WTC11 (cell line): ENCODE data around the gene SMIM3. TPM values are rescaled to one million over a fixed set of nuclear protein-coding genes. Genes with fewer than 3 reads are reported as not detected.
"Not testable (repeated sequence)": the region's sequence is repeated elsewhere in the genome, so short reads cannot be mapped to it uniquely, and the experiment has no call there.

Experiments used
- ATAC-seq: fragments of 200-7000 bp; cut with Tn5 transposase; 2 replicates; pipeline ENCODE4 v1.10.0; 2021; ENCODE audit warnings: mild to moderate bottlenecking, moderate library complexity
- CTCF ChIA-PET: fragments of 300-600 bp; sonication (Branson Sonifier 250); formaldehyde crosslinking; loops from one replicate; lab custom pipeline; 2021; ENCODE audit warnings: antibody characterized with exemption; lab: Charles Lee
- POLR2A ChIA-PET: fragments of 350-600 bp; sonication (Branson Sonifier 250); formaldehyde crosslinking; loops from one replicate; lab custom pipeline; 2021; ENCODE audit warnings: antibody characterized with exemption; lab: Charles Lee
- DNase-seq: peaks from one replicate; pipeline ENCODE4 v3.0.0; 2021; ENCODE audit warnings: low spot score
- H3K27ac Mint-ChIP-seq: 2 replicates; pipeline ENCODE4 v1.8.0; 2021; ENCODE audit warnings: mixed read lengths
- H3K27me3 Mint-ChIP-seq: 2 replicates; pipeline ENCODE4 v1.8.0; 2021; ENCODE audit warnings: low read depth, mild to moderate bottlenecking, moderate library complexity, mixed read lengths
- H3K36me3 Mint-ChIP-seq: 2 replicates; pipeline ENCODE4 v1.8.0; 2021; ENCODE audit warnings: mixed read lengths
- H3K4me1 Mint-ChIP-seq: 2 replicates; pipeline ENCODE4 v1.8.0; 2022; ENCODE audit warnings: mixed read lengths
- H3K4me3 Mint-ChIP-seq: 2 replicates; pipeline ENCODE4 v1.8.0; 2021; ENCODE audit warnings: mild to moderate bottlenecking, moderate library complexity, mixed read lengths
- H3K9me3 Mint-ChIP-seq: 2 replicates; pipeline ENCODE4 v1.8.0; 2021; ENCODE audit warnings: mixed read lengths
- ATF3 ChIP-seq: sonication (generic); formaldehyde crosslinking; conservative IDR thresholded peaks from 2 replicates; pipeline ENCODE4 v1.8.1; 2022; ENCODE audit warnings: mild to moderate bottlenecking, missing genetic modification reagents
- ATF6 ChIP-seq: sonication (generic); formaldehyde crosslinking; IDR thresholded peaks from 2 replicates; pipeline ENCODE4 v1.8.1; 2023; ENCODE audit warnings: mild to moderate bottlenecking, missing genetic modification reagents
- ELF4 ChIP-seq: sonication (generic); formaldehyde crosslinking; IDR thresholded peaks from 2 replicates; pipeline ENCODE4 v1.8.1; 2022; ENCODE audit warnings: low read depth, mild to moderate bottlenecking, moderate library complexity, missing genetic modification reagents
- FOXK1 ChIP-seq: sonication (generic); formaldehyde crosslinking; IDR thresholded peaks from 2 replicates; pipeline ENCODE4 v1.8.0; 2022; ENCODE audit warnings: mild to moderate bottlenecking, moderate library complexity, missing genetic modification reagents
- GRHL2 ChIP-seq: fragments of 250-450 bp; sonication (Bioruptor Pico); IDR thresholded peaks from 2 replicates; pipeline ENCODE4 v1.8.0; 2022; ENCODE audit warnings: mild to moderate bottlenecking, moderate library complexity; ENCODE audit not compliant: insufficient replicate concordance, severe bottlenecking
- JUN ChIP-seq: sonication (generic); formaldehyde crosslinking; IDR thresholded peaks from 2 replicates; pipeline ENCODE4 v1.8.0; 2023; ENCODE audit warnings: mild to moderate bottlenecking, missing genetic modification reagents
- MXD4 ChIP-seq: fragments of 250-450 bp; sonication (Bioruptor Pico); IDR thresholded peaks from 2 replicates; pipeline ENCODE4 v1.8.0; 2021; ENCODE audit warnings: mild to moderate bottlenecking, moderate library complexity, borderline replicate concordance
- TEAD4 ChIP-seq: sonication (generic); formaldehyde crosslinking; IDR thresholded peaks from 2 replicates; pipeline ENCODE4 v1.8.0; 2022; ENCODE audit warnings: mild to moderate bottlenecking, missing genetic modification reagents
- TP53 ChIP-seq: sonication (generic); formaldehyde crosslinking; IDR thresholded peaks from 2 replicates; pipeline ENCODE4 v1.8.1; 2023; ENCODE audit warnings: mild to moderate bottlenecking, missing genetic modification reagents
- ZNF232 ChIP-seq: sonication (generic); formaldehyde crosslinking; IDR thresholded peaks from 2 replicates; pipeline ENCODE4 v1.8.0; 2022; ENCODE audit warnings: mild to moderate bottlenecking, missing genetic modification reagents
- total RNA-seq: library from RNA; stranded (reverse); gene quantifications from 3 replicates; pipeline ENCODE4 v1.2.3, GENCODE V29; 2021
- TF ChIP-seq, protein P1 (sequence below): sonication (generic); formaldehyde crosslinking; IDR thresholded peaks from 2 replicates; pipeline ENCODE4 v1.8.1; 2023; ENCODE audit warnings: mild to moderate bottlenecking, missing genetic modification reagents, borderline replicate concordance
- TF ChIP-seq, protein P2 (sequence below): sonication (generic); formaldehyde crosslinking; IDR thresholded peaks from 2 replicates; pipeline ENCODE4 v1.8.0; 2023; ENCODE audit warnings: mild to moderate bottlenecking, missing genetic modification reagents
- TF ChIP-seq, protein P3 (sequence below): sonication (generic); formaldehyde crosslinking; IDR thresholded peaks from 2 replicates; pipeline ENCODE4 v1.8.0; 2022; ENCODE audit warnings: missing genetic modification reagents

The SMIM3 gene
- total RNA-seq, 1 experiment from 2014 or later: 14.1 TPM

DNA sequence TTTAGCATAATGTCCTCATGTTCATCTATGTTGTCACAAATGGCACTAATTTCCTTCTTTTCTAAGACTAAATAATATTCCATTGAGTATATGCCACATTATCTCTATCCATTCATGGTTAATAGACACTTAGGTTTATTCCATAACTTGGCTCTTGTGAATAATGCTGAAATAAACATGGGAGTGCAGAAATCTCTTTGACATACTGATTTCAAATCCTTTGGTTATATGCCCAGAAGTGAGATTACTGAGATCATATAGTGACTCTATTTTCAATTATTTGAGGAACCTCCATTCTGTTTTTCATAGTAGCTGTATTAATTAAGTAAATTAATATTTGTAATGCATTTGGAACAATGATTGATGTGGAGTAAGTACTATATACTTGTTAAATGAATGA is 13.0 kb downstream of the SMIM3 start (continued):
- no peak for TF ChIP-seq TEAD4

DNA sequence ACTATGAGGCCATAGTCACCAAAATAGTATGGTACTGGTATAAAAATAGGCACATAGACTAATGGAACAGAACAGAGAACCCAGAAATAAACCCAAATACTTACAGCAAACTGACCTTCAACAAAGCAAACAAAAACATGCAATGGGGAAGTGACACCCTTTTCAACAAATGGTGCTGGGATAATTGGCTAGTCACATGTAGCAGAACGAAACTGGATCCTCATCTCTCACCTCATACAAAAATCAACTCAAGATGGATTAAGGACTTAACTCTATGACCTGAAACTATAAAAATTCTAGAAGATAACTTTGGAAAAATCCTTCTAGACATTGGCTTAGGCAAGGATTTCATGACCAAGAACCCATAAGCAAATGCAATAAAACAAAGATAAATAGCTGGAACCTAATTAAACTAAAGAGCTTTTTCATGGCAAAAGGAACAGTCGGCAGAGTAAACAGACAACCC is 14.9 kb downstream of the SMIM3 start:
- H3K36me3 Mint-ChIP-seq, ATAC-seq, DNase-seq, CTCF ChIA-PET, H3K27me3 Mint-ChIP-seq, POLR2A ChIA-PET, H3K27ac Mint-ChIP-seq, H3K4me3 Mint-ChIP-seq, H3K9me3 Mint-ChIP-seq: not testable (repeated sequence)
- H3K4me1 Mint-ChIP-seq: peaks cover 20% of the 10 kb centered on the region

GRCh38 chr5:150794927-150795326 is 16.4 kb downstream of the SMIM3 start:
- DNase-seq (no peak), ATAC-seq (no peak)
- no peak for TF ChIP-seq JUN (CRISPR knock-in tag)
- TF ChIP-seq, protein P1, sequence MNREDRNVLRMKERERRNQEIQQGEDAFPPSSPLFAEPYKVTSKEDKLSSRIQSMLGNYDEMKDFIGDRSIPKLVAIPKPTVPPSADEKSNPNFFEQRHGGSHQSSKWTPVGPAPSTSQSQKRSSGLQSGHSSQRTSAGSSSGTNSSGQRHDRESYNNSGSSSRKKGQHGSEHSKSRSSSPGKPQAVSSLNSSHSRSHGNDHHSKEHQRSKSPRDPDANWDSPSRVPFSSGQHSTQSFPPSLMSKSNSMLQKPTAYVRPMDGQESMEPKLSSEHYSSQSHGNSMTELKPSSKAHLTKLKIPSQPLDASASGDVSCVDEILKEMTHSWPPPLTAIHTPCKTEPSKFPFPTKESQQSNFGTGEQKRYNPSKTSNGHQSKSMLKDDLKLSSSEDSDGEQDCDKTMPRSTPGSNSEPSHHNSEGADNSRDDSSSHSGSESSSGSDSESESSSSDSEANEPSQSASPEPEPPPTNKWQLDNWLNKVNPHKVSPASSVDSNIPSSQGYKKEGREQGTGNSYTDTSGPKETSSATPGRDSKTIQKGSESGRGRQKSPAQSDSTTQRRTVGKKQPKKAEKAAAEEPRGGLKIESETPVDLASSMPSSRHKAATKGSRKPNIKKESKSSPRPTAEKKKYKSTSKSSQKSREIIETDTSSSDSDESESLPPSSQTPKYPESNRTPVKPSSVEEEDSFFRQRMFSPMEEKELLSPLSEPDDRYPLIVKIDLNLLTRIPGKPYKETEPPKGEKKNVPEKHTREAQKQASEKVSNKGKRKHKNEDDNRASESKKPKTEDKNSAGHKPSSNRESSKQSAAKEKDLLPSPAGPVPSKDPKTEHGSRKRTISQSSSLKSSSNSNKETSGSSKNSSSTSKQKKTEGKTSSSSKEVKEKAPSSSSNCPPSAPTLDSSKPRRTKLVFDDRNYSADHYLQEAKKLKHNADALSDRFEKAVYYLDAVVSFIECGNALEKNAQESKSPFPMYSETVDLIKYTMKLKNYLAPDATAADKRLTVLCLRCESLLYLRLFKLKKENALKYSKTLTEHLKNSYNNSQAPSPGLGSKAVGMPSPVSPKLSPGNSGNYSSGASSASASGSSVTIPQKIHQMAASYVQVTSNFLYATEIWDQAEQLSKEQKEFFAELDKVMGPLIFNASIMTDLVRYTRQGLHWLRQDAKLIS (CRISPR knock-in tag): no peak
- peaks cover 8% of the 10 kb centered on the region for H3K4me1 Mint-ChIP-seq
- H3K9me3 Mint-ChIP-seq: peaks cover 8% of the 10 kb centered on the region; the same call in 1 of the 2 replicates
- H3K4me3 Mint-ChIP-seq: no peak overlapping the region
- H3K36me3 Mint-ChIP-seq: no peaks in the 10 kb centered on the region
- H3K27me3 Mint-ChIP-seq: no peaks in the 10 kb centered on the region
- H3K27ac Mint-ChIP-seq: no peak overlapping the region
- ChIA-PET POLR2A (no interaction called here), CTCF (no interaction called here)

DNA sequence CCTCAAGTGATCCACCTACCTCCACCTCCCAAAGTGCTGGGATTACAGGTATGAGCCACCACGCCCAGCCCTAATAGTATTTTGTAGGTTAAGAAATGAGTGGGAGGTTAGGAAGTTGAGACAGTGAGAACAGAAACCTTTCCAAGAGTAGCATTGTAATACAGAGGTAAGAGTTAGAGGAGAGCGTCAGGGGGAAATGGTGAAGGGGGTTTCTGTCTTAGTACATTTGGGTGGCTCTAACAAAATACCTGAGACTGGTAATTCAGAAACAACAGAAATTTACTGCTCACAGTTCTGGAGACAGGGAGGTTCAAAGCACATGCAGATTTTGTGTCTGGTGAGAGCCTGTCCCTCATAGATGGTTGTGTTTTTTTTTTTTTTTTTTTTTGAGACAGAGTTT is 18.8 kb downstream of the SMIM3 start:
- ChIA-PET POLR2A (no interaction called here), CTCF (no interaction called here)
- no peaks in the 10 kb centered on the region for H3K27me3 Mint-ChIP-seq
- ATAC-seq (no peak), DNase-seq (no peak)
- peaks cover 8% of the 10 kb centered on the region; the same call in 1 of the 2 replicates for H3K9me3 Mint-ChIP-seq
- H3K27ac Mint-ChIP-seq: no peak overlapping the region
- H3K4me3 Mint-ChIP-seq: no peak overlapping the region
- no peaks in the 10 kb centered on the region for H3K36me3 Mint-ChIP-seq
- no peaks in the 10 kb centered on the region for H3K4me1 Mint-ChIP-seq
- TF ChIP-seq ZNF232 (CRISPR knock-in tag): no peak
- no peak for TF ChIP-seq FOXK1 (CRISPR knock-in tag)
- TF ChIP-seq TP53 (CRISPR knock-in tag): no peak
- TF ChIP-seq, protein P2, sequence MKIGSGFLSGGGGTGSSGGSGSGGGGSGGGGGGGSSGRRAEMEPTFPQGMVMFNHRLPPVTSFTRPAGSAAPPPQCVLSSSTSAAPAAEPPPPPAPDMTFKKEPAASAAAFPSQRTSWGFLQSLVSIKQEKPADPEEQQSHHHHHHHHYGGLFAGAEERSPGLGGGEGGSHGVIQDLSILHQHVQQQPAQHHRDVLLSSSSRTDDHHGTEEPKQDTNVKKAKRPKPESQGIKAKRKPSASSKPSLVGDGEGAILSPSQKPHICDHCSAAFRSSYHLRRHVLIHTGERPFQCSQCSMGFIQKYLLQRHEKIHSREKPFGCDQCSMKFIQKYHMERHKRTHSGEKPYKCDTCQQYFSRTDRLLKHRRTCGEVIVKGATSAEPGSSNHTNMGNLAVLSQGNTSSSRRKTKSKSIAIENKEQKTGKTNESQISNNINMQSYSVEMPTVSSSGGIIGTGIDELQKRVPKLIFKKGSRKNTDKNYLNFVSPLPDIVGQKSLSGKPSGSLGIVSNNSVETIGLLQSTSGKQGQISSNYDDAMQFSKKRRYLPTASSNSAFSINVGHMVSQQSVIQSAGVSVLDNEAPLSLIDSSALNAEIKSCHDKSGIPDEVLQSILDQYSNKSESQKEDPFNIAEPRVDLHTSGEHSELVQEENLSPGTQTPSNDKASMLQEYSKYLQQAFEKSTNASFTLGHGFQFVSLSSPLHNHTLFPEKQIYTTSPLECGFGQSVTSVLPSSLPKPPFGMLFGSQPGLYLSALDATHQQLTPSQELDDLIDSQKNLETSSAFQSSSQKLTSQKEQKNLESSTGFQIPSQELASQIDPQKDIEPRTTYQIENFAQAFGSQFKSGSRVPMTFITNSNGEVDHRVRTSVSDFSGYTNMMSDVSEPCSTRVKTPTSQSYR (CRISPR knock-in tag): no peak
- no peak for TF ChIP-seq ATF6 (CRISPR knock-in tag)
- no peak for TF ChIP-seq MXD4 (CRISPR knock-in tag)
- TF ChIP-seq ELF4 (CRISPR knock-in tag): no peak
- no peak for TF ChIP-seq GRHL2 (CRISPR knock-in tag)
- TF ChIP-seq, protein P3, sequence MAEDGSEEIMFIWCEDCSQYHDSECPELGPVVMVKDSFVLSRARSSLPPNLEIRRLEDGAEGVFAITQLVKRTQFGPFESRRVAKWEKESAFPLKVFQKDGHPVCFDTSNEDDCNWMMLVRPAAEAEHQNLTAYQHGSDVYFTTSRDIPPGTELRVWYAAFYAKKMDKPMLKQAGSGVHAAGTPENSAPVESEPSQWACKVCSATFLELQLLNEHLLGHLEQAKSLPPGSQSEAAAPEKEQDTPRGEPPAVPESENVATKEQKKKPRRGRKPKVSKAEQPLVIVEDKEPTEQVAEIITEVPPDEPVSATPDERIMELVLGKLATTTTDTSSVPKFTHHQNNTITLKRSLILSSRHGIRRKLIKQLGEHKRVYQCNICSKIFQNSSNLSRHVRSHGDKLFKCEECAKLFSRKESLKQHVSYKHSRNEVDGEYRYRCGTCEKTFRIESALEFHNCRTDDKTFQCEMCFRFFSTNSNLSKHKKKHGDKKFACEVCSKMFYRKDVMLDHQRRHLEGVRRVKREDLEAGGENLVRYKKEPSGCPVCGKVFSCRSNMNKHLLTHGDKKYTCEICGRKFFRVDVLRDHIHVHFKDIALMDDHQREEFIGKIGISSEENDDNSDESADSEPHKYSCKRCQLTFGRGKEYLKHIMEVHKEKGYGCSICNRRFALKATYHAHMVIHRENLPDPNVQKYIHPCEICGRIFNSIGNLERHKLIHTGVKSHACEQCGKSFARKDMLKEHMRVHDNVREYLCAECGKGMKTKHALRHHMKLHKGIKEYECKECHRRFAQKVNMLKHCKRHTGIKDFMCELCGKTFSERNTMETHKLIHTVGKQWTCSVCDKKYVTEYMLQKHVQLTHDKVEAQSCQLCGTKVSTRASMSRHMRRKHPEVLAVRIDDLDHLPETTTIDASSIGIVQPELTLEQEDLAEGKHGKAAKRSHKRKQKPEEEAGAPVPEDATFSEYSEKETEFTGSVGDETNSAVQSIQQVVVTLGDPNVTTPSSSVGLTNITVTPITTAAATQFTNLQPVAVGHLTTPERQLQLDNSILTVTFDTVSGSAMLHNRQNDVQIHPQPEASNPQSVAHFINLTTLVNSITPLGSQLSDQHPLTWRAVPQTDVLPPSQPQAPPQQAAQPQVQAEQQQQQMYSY: no peak
- no peak for TF ChIP-seq ATF3 (CRISPR knock-in tag)
- TF ChIP-seq, protein P1 (CRISPR knock-in tag): no peak
